SK-N-SH (cell line): ENCODE data around the gene ABCA4. TPM values are rescaled to one million over a fixed set of nuclear protein-coding genes. Genes with fewer than 3 reads are reported as not detected.

Source experiments
- CTCF ChIA-PET: fragments of 300-600, 350-600 bp; formaldehyde crosslinking; extraction: SDS; loops from one replicate; lab custom pipeline; 2021; lab: Yijun Ruan, JAX
- POLR2A ChIA-PET: fragments of 350-600 bp; sonication (Branson Sonifier 250); formaldehyde crosslinking; extraction: SDS; loops from one replicate; lab custom pipeline; 2020; ENCODE audit warnings: antibody characterized with exemption, inconsistent platforms; lab: Yijun Ruan, JAX
- DNase-seq: peaks from one replicate; pipeline ENCODE4 v3.0.0; 2012
- H2AFZ ChIP-seq: fragments of 200-600 bp; sonication (generic); 2 replicates; pipeline ENCODE4 v1.8.1; 2016; ENCODE audit warnings: antibody characterized with exemption, mild to moderate bottlenecking, low read depth
- H3F3A ChIP-seq: fragments of 200-600 bp; sonication (generic); replicated peaks from 2 replicates; pipeline ENCODE3; 2016; ENCODE audit warnings: antibody characterized with exemption, mild to moderate bottlenecking; ENCODE audit not compliant: insufficient read depth
- H3K27ac ChIP-seq, 2 experiments: fragments of 200-500 bp in 1 of 2; fragments of 200-600 bp in 1 of 2; sonication (Bioruptor generic) in 1 of 2; sonication (generic), shearing (Covaris generic) in 1 of 2; 2 replicates each; pipeline versions ENCODE4 v1.5.1 to v1.6.1; 2014 to 2016; ENCODE audit warnings: low read depth in 2 of 2, inconsistent platforms in 1 of 2, low read length in 1 of 2, mild to moderate bottlenecking in 1 of 2, mixed read lengths in 1 of 2
- H3K27me3 ChIP-seq: fragments of 200-600 bp; sonication (generic), shearing (Covaris generic); 2 replicates; pipeline ENCODE4 v1.6.1; 2016; ENCODE audit warnings: mixed run types; ENCODE audit not compliant: insufficient read depth
- H3K36me3 ChIP-seq, 2 experiments: fragments of 200-500 bp in 1 of 2; fragments of 200-600 bp in 1 of 2; sonication (Bioruptor generic) in 1 of 2; sonication (generic) in 1 of 2; replicated peaks in 1 of 2; 2 replicates each; pipeline versions ENCODE3 to v1.5.1; 2014 to 2016; ENCODE audit warnings: low read length in 1 of 2, mild to moderate bottlenecking in 1 of 2; ENCODE audit not compliant: insufficient read depth in 2 of 2, control insufficient read depth in 1 of 2
- H3K4me1 ChIP-seq, 2 experiments: fragments of 200-500 bp in 1 of 2; fragments of 200-600 bp in 1 of 2; sonication (Bioruptor generic) in 1 of 2; sonication (generic), shearing (Covaris generic) in 1 of 2; 2 replicates each; pipeline versions ENCODE4 v1.5.1 to v1.6.1; 2014 to 2016; ENCODE audit warnings: low read depth in 1 of 2, low read length in 1 of 2, mixed run types in 1 of 2; ENCODE audit not compliant: insufficient read depth in 2 of 2, control insufficient read depth in 1 of 2
- H3K4me2 ChIP-seq: fragments of 200-600 bp; sonication (generic), shearing (Covaris generic); 2 replicates; pipeline ENCODE4 v1.6.1; 2017; ENCODE audit warnings: mixed run types
- H3K4me3 ChIP-seq, 2 experiments: fragments of 200-500 bp in 1 of 2; fragments of 200-600 bp in 1 of 2; sonication (Bioruptor generic) in 1 of 2; sonication (generic), shearing (Covaris generic) in 1 of 2; 2 replicates each; pipeline versions ENCODE4 v1.5.1 to v1.8.1; 2014 to 2016; ENCODE audit warnings: low read depth in 2 of 2, inconsistent platforms in 1 of 2, low read length in 1 of 2, mild to moderate bottlenecking in 1 of 2, mixed read lengths in 1 of 2, moderate library complexity in 1 of 2
- H3K79me2 ChIP-seq: fragments of 200-600 bp; sonication (generic); 2 replicates; pipeline ENCODE4 v1.8.1; 2017; ENCODE audit warnings: mild to moderate bottlenecking; ENCODE audit not compliant: insufficient read depth
- H3K9ac ChIP-seq: fragments of 200-600 bp; sonication (generic); 2 replicates; pipeline ENCODE4 v1.6.1; 2017; ENCODE audit warnings: mixed run types
- H3K9me2 ChIP-seq: fragments of 200-600 bp; sonication (generic); 2 replicates; pipeline ENCODE4 v1.6.1; 2017; ENCODE audit warnings: mixed run types
- H3K9me3 ChIP-seq: fragments of 200-600 bp; sonication (generic); 2 replicates; pipeline ENCODE4 v1.6.1; 2017; ENCODE audit warnings: mixed run types, mild to moderate bottlenecking, moderate library complexity
- H4K20me1 ChIP-seq: fragments of 200-600 bp; sonication (generic); 2 replicates; pipeline ENCODE4 v1.6.1; 2017; ENCODE audit warnings: mild to moderate bottlenecking, mixed run types; ENCODE audit not compliant: insufficient read depth
- CTCF ChIP-seq: fragments of 200-600 bp; sonication (generic); IDR thresholded peaks from 2 replicates; pipeline ENCODE4 v1.6.1; 2017; ENCODE audit warnings: antibody characterized with exemption, mild to moderate bottlenecking, moderate library complexity
- ELF1 ChIP-seq: IDR thresholded peaks from 2 replicates; pipeline ENCODE4 v1.4.0; 2012
- EP300 ChIP-seq, 2 experiments: IDR thresholded peaks; 2 replicates each; pipeline versions ENCODE4 v1.4.0 to v1.6.1; 2012; ENCODE audit warnings: borderline replicate concordance in 1 of 2, low read depth in 1 of 2, low read length in 1 of 2
- EZH2phosphoT487 ChIP-seq: fragments of 200-600 bp; sonication (generic); IDR thresholded peaks from 2 replicates; pipeline ENCODE4 v1.6.1; 2017; ENCODE audit warnings: low read depth, mixed run types, mild to moderate bottlenecking, antibody characterized with exemption, moderate library complexity, borderline replicate concordance
- FOSL2 ChIP-seq: IDR thresholded peaks from 2 replicates; pipeline ENCODE4 v1.4.0; 2012; ENCODE audit warnings: low read depth, mild to moderate bottlenecking, moderate library complexity, borderline replicate concordance
- FOXJ3 ChIP-seq: sonication (generic); formaldehyde crosslinking; IDR thresholded peaks from 2 replicates; pipeline ENCODE4 v1.5.1; 2020; ENCODE audit warnings: mild to moderate bottlenecking, missing genetic modification reagents
- GABPA ChIP-seq: IDR thresholded peaks from 2 replicates; pipeline ENCODE4 v1.4.0; 2012; ENCODE audit warnings: low read depth, mild to moderate bottlenecking
- GATA2 ChIP-seq: sonication (generic); formaldehyde crosslinking; IDR thresholded peaks from 2 replicates; pipeline ENCODE4 v1.5.0; 2020; ENCODE audit warnings: mild to moderate bottlenecking, missing genetic modification reagents
- JUND ChIP-seq: IDR thresholded peaks from 2 replicates; pipeline ENCODE4 v1.4.0; 2012
- MEF2A ChIP-seq: IDR thresholded peaks from 2 replicates; pipeline ENCODE4 v1.4.0; 2012; ENCODE audit warnings: low read depth, borderline replicate concordance
- NRF1 ChIP-seq: IDR thresholded peaks from 2 replicates; pipeline ENCODE4 v1.6.1; 2012; ENCODE audit warnings: low read depth, mild to moderate bottlenecking, low read length
- POLR2AphosphoS5 ChIP-seq: IDR thresholded peaks from 2 replicates; pipeline ENCODE4 v1.6.1; 2012; ENCODE audit warnings: low read depth, low read length
- RCOR1 ChIP-seq: fragments of 150-350 bp; IDR thresholded peaks from 2 replicates; pipeline ENCODE4 v1.6.1; 2017; ENCODE audit warnings: antibody characterized with exemption, low read length
- REST ChIP-seq: IDR thresholded peaks from 2 replicates; pipeline ENCODE4 v1.6.1; 2012; ENCODE audit warnings: mild to moderate bottlenecking, low read depth, low read length, moderate library complexity
- SIN3A ChIP-seq: IDR thresholded peaks from 2 replicates; pipeline ENCODE4 v1.6.1; 2012; ENCODE audit warnings: low read depth, mild to moderate bottlenecking, low read length, moderate library complexity, borderline replicate concordance
- SMC3 ChIP-seq: IDR thresholded peaks from 2 replicates; pipeline ENCODE4 v1.6.1; 2012; ENCODE audit warnings: low read depth, low read length, improper control_type of control experiment
- TCF12 ChIP-seq: IDR thresholded peaks from 2 replicates; pipeline ENCODE4 v1.4.0; 2012
- TEAD4 ChIP-seq: IDR thresholded peaks from 2 replicates; pipeline ENCODE4 v1.4.0; 2012; ENCODE audit warnings: mild to moderate bottlenecking, borderline replicate concordance; ENCODE audit not compliant: insufficient read depth
- YY1 ChIP-seq: IDR thresholded peaks from 2 replicates; pipeline ENCODE4 v1.4.0; 2012; ENCODE audit warnings: low read depth, mild to moderate bottlenecking
- WGBS: methylation state at CpG from one replicate; pipeline ENCODE4 v1.1.6; 2017; ENCODE audit warnings: low lambda C conversion rate; 5-methylcytosine and 5-hydroxymethylcytosine counted together
- polyA plus RNA-seq, 3 experiments: library from polyadenylated mRNA; depleted of rRNA; stranded (reverse); fragments of >200 nt; gene quantifications; 2 replicates each; pipeline ENCODE4 v1.2.3, GENCODE V29; 2012

Gene ABCA4
- polyA plus RNA-seq, 1 of the 3 experiments (the other 2 are of a cell fraction) = 0.03 TPM

GRCh38 chr1:94101613-94102525 lies 19.1 kb downstream of the ABCA4 start:
- H3K4me2 ChIP-seq = no peak overlapping the region
- H3K4me3 ChIP-seq = no peak overlapping the region
- peak; percentile 34 for DNase-seq
- no peak overlapping the region for H3K9ac ChIP-seq
- H3K9me3 ChIP-seq = no peaks in the 10 kb centered on the region
- H3K27me3 ChIP-seq = no peaks in the 10 kb centered on the region
- H3K9me2 ChIP-seq = no peaks in the 10 kb centered on the region
- no peaks in the 10 kb centered on the region for H3K36me3 ChIP-seq
- TF ChIP-seq SIN3A (no peak), TEAD4 (no peak)
- H3K4me1 ChIP-seq = peaks cover 6 to 17% of the 10 kb centered on the region in 2 experiments; a peak in 1 of 4 replicates
- 95% methylated on average over 10 of the region's 15 CpGs for WGBS
- H3F3A ChIP-seq = no peaks in the 10 kb centered on the region
- no peak overlapping the region for H2AFZ ChIP-seq
- CTCF ChIA-PET = interaction anchor here (0.6 to 3.9 kb wide), 13 partner anchors 8 to 233 kb away, joined by 3 to 18 read pairs (median 4); no protein-coding TSS in a partner anchor
- H4K20me1 ChIP-seq = no peaks in the 10 kb centered on the region
- H3K79me2 ChIP-seq = no peaks in the 10 kb centered on the region
- H3K27ac ChIP-seq = no peak overlapping the region; a peak in 1 of 4 replicates
- POLR2A ChIA-PET = interaction anchor here (0.6 to 1.7 kb wide), 2 partner anchors 31 to 41 kb away, joined by 4 to 7 read pairs; no protein-coding TSS in a partner anchor

GRCh38 chr1:94100785-94101612 lies 19.9 kb downstream of the ABCA4 start:
- Histone ChIP-seq H3K4me3 (no peak overlapping the region), H3K9me2 (no peaks in the 10 kb centered on the region), H4K20me1 (no peaks in the 10 kb centered on the region), H2AFZ (no peak overlapping the region), H3K4me2 (no peak overlapping the region), H3F3A (no peaks in the 10 kb centered on the region), H3K27me3 (no peaks in the 10 kb centered on the region)
- CTCF ChIA-PET = interaction anchor here (0.8 to 3.9 kb wide), 11 partner anchors 9 to 234 kb away, joined by 3 to 18 read pairs (median 4); no protein-coding TSS in a partner anchor
- TF ChIP-seq JUND = no peak
- TF ChIP-seq CTCF = no peak
- no peak for TF ChIP-seq FOXJ3 (CRISPR knock-in tag)
- TF ChIP-seq RCOR1 = no peak
- peak; percentile 70 for TF ChIP-seq GATA2 (CRISPR knock-in tag)
- peak; percentile 31 for TF ChIP-seq TCF12
- TF ChIP-seq FOSL2 = no peak
- no peak for TF ChIP-seq EZH2phosphoT487
- TF ChIP-seq EP300 (IDR thresholded peaks at IDR 0.05; ENCODE audit: borderline replicate concordance in 1 of 2, low read depth in 1 of 2, low read length in 1 of 2) = no peak
- no peak for TF ChIP-seq SMC3
- no peak for TF ChIP-seq NRF1
- no peak for TF ChIP-seq POLR2AphosphoS5
- no peak for TF ChIP-seq GABPA
- no peak for TF ChIP-seq TEAD4
- no peak for TF ChIP-seq YY1
- TF ChIP-seq REST = peak; percentile 91
- no peak for TF ChIP-seq MEF2A
- no peak for TF ChIP-seq ELF1
- TF ChIP-seq, all 33 proteins: peak for 3
- Histone ChIP-seq H3K36me3 (no peaks in the 10 kb centered on the region), H3K27ac (peak overlapping the region in 1 of 2 experiments; percentile 16; a peak in 1 of 4 replicates), H3K79me2 (no peaks in the 10 kb centered on the region), H3K9ac (no peak overlapping the region), H3K4me1 (peaks cover 6 to 17% of the 10 kb centered on the region in 2 experiments; a peak in 1 of 4 replicates), H3K9me3 (no peaks in the 10 kb centered on the region)
- DNase-seq = peak; percentile 56
- POLR2A ChIA-PET = interaction anchor here (0.6 to 1.7 kb wide), 2 partner anchors 30 to 40 kb away, joined by 4 to 7 read pairs; no protein-coding TSS in a partner anchor
- WGBS = 45% methylated on average over 15 of the region's 19 CpGs
